ENCODE measurements around the gene MON2.

GRCh38 chr12:62578726-62579125 lies 112.1 kb downstream of the MON2 start:
- TF ChIP-seq REST (IDR thresholded peaks at IDR 0.05; ENCODE audit: insufficient read depth in 1 of 2, low read depth in 2 of 2, low read length in 2 of 2) (no peak), TAF1 (IDR thresholded peaks at IDR 0.05; ENCODE audit: borderline replicate concordance, insufficient read depth, low read length) (no peak), POLR2AphosphoS5 (IDR thresholded peaks at IDR 0.05; ENCODE audit: low read depth, low read length) (no peak), FOXP2 (optimal IDR thresholded peaks at IDR 0.05; ENCODE audit: borderline replicate concordance, extremely low read depth, extremely low read length, insufficient read depth) (no peak)

All from PFSK-1 (cell line).